ENCODE data around the gene ARSI.

ARSI gene

DNA sequence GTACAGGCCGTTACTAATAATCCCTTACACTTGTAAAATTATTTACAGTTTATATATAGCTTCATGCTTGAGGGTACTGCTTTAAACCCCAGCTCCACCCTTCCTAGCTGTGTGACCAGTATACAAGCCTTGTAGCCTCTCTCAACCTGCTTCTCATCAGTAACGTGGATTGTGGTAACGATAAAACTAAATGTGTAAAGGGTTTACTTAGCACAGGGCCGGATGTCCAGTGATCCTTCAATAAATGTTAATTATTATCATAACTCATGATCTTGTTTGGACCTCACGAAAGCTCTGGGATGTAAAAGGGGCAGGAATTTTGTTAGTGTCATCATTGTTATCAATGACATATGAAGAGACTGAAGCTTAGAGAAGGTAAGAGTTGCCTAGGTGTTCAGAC lies 7.5 kb upstream of the ARSI start:
- no peak overlapping the region for H3K4me3 ChIP-seq (replicated peaks; ENCODE audit: insufficient read depth, low read length)
- no peak overlapping the region for H3K27ac ChIP-seq (replicated peaks)
- TF ChIP-seq GABPA (IDR thresholded peaks at IDR 0.05; ENCODE audit: low read depth), result no peak
- no peak for TF ChIP-seq SPI1 (IDR thresholded peaks at IDR 0.05; ENCODE audit: borderline replicate concordance, low read depth)
- TF ChIP-seq, protein P1, sequence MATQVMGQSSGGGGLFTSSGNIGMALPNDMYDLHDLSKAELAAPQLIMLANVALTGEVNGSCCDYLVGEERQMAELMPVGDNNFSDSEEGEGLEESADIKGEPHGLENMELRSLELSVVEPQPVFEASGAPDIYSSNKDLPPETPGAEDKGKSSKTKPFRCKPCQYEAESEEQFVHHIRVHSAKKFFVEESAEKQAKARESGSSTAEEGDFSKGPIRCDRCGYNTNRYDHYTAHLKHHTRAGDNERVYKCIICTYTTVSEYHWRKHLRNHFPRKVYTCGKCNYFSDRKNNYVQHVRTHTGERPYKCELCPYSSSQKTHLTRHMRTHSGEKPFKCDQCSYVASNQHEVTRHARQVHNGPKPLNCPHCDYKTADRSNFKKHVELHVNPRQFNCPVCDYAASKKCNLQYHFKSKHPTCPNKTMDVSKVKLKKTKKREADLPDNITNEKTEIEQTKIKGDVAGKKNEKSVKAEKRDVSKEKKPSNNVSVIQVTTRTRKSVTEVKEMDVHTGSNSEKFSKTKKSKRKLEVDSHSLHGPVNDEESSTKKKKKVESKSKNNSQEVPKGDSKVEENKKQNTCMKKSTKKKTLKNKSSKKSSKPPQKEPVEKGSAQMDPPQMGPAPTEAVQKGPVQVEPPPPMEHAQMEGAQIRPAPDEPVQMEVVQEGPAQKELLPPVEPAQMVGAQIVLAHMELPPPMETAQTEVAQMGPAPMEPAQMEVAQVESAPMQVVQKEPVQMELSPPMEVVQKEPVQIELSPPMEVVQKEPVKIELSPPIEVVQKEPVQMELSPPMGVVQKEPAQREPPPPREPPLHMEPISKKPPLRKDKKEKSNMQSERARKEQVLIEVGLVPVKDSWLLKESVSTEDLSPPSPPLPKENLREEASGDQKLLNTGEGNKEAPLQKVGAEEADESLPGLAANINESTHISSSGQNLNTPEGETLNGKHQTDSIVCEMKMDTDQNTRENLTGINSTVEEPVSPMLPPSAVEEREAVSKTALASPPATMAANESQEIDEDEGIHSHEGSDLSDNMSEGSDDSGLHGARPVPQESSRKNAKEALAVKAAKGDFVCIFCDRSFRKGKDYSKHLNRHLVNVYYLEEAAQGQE (IDR thresholded peaks at IDR 0.05; ENCODE audit: insufficient replicate concordance, low read depth), result no peak
- TF ChIP-seq POLR2AphosphoS5 (IDR thresholded peaks at IDR 0.05; ENCODE audit: low read depth), result no peak
- H3K27me3 ChIP-seq (ENCODE audit: insufficient read depth, poor library complexity, severe bottlenecking), result peaks cover 6% of the 10 kb centered on the region
- no peak for DNase-seq (ENCODE audit: low read depth in 1 of 2, low spot score in 1 of 2)

DNA sequence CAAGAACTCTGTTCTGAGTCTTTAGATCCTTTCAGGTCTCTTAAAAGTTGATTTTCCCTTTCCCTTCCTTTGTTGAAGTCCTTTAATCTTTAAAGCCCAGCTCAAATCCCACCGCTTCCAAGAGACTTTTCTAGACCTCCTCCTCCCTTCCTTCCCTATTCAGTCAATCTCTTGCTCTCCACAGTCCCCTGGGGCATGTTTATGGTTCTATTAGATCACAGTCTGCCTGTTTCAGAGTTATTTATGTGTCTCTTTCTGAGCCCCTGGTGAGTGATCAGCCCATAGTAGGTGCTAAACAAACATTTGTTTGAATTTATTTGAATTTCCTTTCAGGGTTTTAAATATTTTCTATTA lies 7.2 kb upstream of the ARSI start:
- TF ChIP-seq, protein P1 (IDR thresholded peaks at IDR 0.05; ENCODE audit: insufficient replicate concordance, low read depth), result no peak
- TF ChIP-seq, protein P2, sequence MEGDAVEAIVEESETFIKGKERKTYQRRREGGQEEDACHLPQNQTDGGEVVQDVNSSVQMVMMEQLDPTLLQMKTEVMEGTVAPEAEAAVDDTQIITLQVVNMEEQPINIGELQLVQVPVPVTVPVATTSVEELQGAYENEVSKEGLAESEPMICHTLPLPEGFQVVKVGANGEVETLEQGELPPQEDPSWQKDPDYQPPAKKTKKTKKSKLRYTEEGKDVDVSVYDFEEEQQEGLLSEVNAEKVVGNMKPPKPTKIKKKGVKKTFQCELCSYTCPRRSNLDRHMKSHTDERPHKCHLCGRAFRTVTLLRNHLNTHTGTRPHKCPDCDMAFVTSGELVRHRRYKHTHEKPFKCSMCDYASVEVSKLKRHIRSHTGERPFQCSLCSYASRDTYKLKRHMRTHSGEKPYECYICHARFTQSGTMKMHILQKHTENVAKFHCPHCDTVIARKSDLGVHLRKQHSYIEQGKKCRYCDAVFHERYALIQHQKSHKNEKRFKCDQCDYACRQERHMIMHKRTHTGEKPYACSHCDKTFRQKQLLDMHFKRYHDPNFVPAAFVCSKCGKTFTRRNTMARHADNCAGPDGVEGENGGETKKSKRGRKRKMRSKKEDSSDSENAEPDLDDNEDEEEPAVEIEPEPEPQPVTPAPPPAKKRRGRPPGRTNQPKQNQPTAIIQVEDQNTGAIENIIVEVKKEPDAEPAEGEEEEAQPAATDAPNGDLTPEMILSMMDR (IDR thresholded peaks at IDR 0.05; ENCODE audit: insufficient read depth, low read length), result no peak
- TF ChIP-seq GABPA (IDR thresholded peaks at IDR 0.05; ENCODE audit: low read depth), result no peak
- TF ChIP-seq POLR2AphosphoS5 (IDR thresholded peaks at IDR 0.05; ENCODE audit: low read depth), result no peak
- TF ChIP-seq SPI1 (IDR thresholded peaks at IDR 0.05; ENCODE audit: borderline replicate concordance, low read depth), result no peak
- no peak for DNase-seq (ENCODE audit: low read depth in 1 of 2, low spot score in 1 of 2)
- H3K27ac ChIP-seq (replicated peaks), result no peak overlapping the region
- H3K4me3 ChIP-seq (replicated peaks; ENCODE audit: insufficient read depth, low read length), result no peak overlapping the region
- peaks cover 6% of the 10 kb centered on the region for H3K27me3 ChIP-seq (ENCODE audit: insufficient read depth, poor library complexity, severe bottlenecking)

- TF ChIP-seq POLR2AphosphoS5 (IDR thresholded peaks at IDR 0.05; ENCODE audit: low read depth), result no peak
- TF ChIP-seq, protein P2 (IDR thresholded peaks at IDR 0.05; ENCODE audit: insufficient read depth, low read length), result no peak
- TF ChIP-seq, protein P1 (IDR thresholded peaks at IDR 0.05; ENCODE audit: insufficient replicate concordance, low read depth), result no peak
- no peak for TF ChIP-seq GABPA (IDR thresholded peaks at IDR 0.05; ENCODE audit: low read depth)
- Histone ChIP-seq H3K4me3 (replicated peaks; ENCODE audit: insufficient read depth, low read length) (no peak overlapping the region), H3K27me3 (ENCODE audit: insufficient read depth, poor library complexity, severe bottlenecking) (peaks cover 10% of the 10 kb centered on the region), H3K27ac (replicated peaks) (no peak overlapping the region)
- DNase-seq (ENCODE audit: low read depth in 1 of 2, low spot score in 1 of 2), result no peak
Observed at GRCh38 chr5:150309101-150309885, 6.6 kb upstream of the ARSI start.
